ENCODE data around the gene CISH.

- no peak for TF ChIP-seq POLR2AphosphoS5 (IDR thresholded peaks at IDR 0.05; ENCODE audit: low read depth, low read length)
- no peak for TF ChIP-seq POLR2A (IDR thresholded peaks at IDR 0.05; ENCODE audit: low read depth, low read length)
These were observed 9.2 kb upstream of the CISH start for GRCh38 chr3:50620820-50621219.

All from GM12892 (cell line).